Measurements from ENCODE around the gene CLCF1. TPM values are rescaled to one million over a fixed set of nuclear protein-coding genes. Genes with fewer than 3 reads are reported as not detected.

Gene CLCF1
- polyA plus RNA-seq, 1 of the 3 experiments (the other 2 are of a cell fraction) = 27.0 TPM

DNA sequence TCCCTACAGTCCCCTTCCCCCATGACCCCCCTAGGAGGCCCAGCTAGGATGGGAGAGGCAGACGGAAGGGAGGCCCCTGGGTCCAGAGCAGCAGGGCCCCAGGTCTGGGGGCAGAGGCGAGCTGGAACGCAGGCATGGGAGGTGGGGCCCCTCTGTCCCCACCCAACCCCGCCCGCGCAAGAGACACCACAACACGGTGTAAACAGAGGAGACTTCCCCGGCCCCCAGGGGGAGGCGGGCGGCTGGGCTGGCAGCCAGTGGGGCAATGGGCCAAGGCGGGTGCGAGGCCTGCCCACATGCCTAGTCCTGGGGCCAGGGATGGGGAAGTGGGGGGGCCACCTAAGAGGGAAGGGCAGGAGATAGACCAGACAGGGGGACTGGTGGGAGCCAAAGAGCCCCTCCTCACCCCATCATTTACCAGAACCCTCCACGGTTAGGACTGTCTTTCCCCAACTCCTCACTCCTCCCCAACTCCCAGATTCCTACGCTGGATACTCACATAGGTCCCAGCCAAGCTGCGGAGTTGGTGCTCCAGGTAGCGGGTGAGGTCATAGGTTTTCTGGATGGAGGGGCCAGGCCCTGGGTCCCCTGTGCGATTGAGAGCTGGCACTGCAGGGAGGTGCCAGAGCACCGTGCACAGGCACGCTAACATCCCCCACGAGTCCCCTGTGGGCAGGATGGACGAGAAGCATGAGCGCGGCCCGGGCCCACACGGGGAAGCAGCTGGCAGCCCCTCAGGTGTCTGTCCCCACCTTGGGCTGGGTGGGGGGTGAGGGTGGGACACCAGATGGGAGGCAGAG, 6.2 kb downstream of the CLCF1 start:
- no peak for TF ChIP-seq RFX5 (IDR thresholded peaks at IDR 0.05; ENCODE audit: low read length)
- TF ChIP-seq CTCF (IDR thresholded peaks at IDR 0.05) = no peak
- no peak for TF ChIP-seq TEAD4 (IDR thresholded peaks at IDR 0.05; ENCODE audit: borderline replicate concordance, insufficient read depth)
- TF ChIP-seq NRF1 (IDR thresholded peaks at IDR 0.05; ENCODE audit: low read depth, low read length) = no peak
- no peak for TF ChIP-seq PBX3 (IDR thresholded peaks at IDR 0.05)
- TF ChIP-seq FOXM1 (IDR thresholded peaks at IDR 0.05; ENCODE audit: low read depth) = no peak
- no peak for TF ChIP-seq MXI1 (IDR thresholded peaks at IDR 0.05; ENCODE audit: low read depth, low read length)
- TF ChIP-seq MEF2A (IDR thresholded peaks at IDR 0.05; ENCODE audit: borderline replicate concordance, low read depth) = no peak
- TF ChIP-seq NFIC (IDR thresholded peaks at IDR 0.05; ENCODE audit: borderline replicate concordance) = no peak
- no peak for TF ChIP-seq EP300 (IDR thresholded peaks at IDR 0.05; ENCODE audit: borderline replicate concordance in 1 of 2, low read depth in 1 of 2, low read length in 1 of 2)
- TF ChIP-seq, protein P1, sequence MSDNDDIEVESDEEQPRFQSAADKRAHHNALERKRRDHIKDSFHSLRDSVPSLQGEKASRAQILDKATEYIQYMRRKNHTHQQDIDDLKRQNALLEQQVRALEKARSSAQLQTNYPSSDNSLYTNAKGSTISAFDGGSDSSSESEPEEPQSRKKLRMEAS (IDR thresholded peaks at IDR 0.05; ENCODE audit: low read depth) = no peak
- TF ChIP-seq YY1 (IDR thresholded peaks at IDR 0.05; ENCODE audit: low read depth) = no peak
- TF ChIP-seq USF1 (IDR thresholded peaks at IDR 0.05; ENCODE audit: borderline replicate concordance, low read depth) = no peak
- TF ChIP-seq SMC3 (IDR thresholded peaks at IDR 0.05; ENCODE audit: low read depth, low read length) = no peak
- TF ChIP-seq CHD2 (IDR thresholded peaks at IDR 0.05; ENCODE audit: low read length, partially characterized antibody) = no peak
- TF ChIP-seq RCOR1 (IDR thresholded peaks at IDR 0.05; ENCODE audit: low read length) = no peak
- no peak for TF ChIP-seq JUND (IDR thresholded peaks at IDR 0.05)
- no peak for TF ChIP-seq GABPA (IDR thresholded peaks at IDR 0.05; ENCODE audit: low read depth)
- no peak for TF ChIP-seq RXRA (IDR thresholded peaks at IDR 0.05; ENCODE audit: borderline replicate concordance, low read depth)
- CTCF ChIA-PET = interaction anchor here (3.2 to 20.0 kb wide), 3 partner anchors 10 to 14 kb away, joined by 15 to 955 read pairs (median 78); partner anchors contain the start of genes CLCF1 and POLD4

More for the DNA sequence above, 6.2 kb downstream of the CLCF1 start:
- H3F3A ChIP-seq (replicated peaks; ENCODE audit: insufficient read depth) = peaks cover 3% of the 10 kb centered on the region
- WGBS (ENCODE audit: low lambda C conversion rate) = 91% methylated on average over 16 of the region's 25 CpGs
- no peak overlapping the region for H3K9ac ChIP-seq
- H3K4me1 ChIP-seq (ENCODE audit: control insufficient read depth in 1 of 2, insufficient read depth in 2 of 2, low read depth in 1 of 2, low read length in 1 of 2) = peaks cover 17 to 27% of the 10 kb centered on the region in 2 experiments; a peak in 3 of 4 replicates
- no peaks in the 10 kb centered on the region for H3K9me3 ChIP-seq
- H3K27ac ChIP-seq (ENCODE audit: low read depth in 2 of 2, low read length in 1 of 2) = no peak overlapping the region
- no peaks in the 10 kb centered on the region for H3K27me3 ChIP-seq (ENCODE audit: insufficient read depth)
- no peak overlapping the region for H2AFZ ChIP-seq (ENCODE audit: low read depth)
- H3K4me3 ChIP-seq (ENCODE audit: low read depth in 2 of 2, low read length in 1 of 2) = no peak overlapping the region
- H3K4me2 ChIP-seq = no peak overlapping the region
- no peaks in the 10 kb centered on the region for H3K9me2 ChIP-seq
- POLR2A ChIA-PET = interaction anchor here (1.3 kb wide), 1 partner anchor 138 kb away, joined by 3 read pairs; the partner anchor contains the start of gene PITPNM1
- H3K79me2 ChIP-seq (ENCODE audit: insufficient read depth) = peaks cover 74% of the 10 kb centered on the region
- H3K36me3 ChIP-seq (replicated peaks in 1 of 2; ENCODE audit: control insufficient read depth in 1 of 2, insufficient read depth in 2 of 2, low read length in 1 of 2) = peaks cover 13 to 14% of the 10 kb centered on the region in 2 experiments
- no peak for DNase-seq
- peaks cover 76% of the 10 kb centered on the region for H4K20me1 ChIP-seq (ENCODE audit: insufficient read depth)
